DOHH2 (cell line): ENCODE data around the gene POLR3A.

Source experiments
- EZH2phosphoT487 ChIP-seq: fragments of 200-600 bp; sonication (generic); IDR thresholded peaks from 2 replicates; pipeline ENCODE4 v1.6.1; 2017; ENCODE audit warnings: borderline replicate concordance, mild to moderate bottlenecking, antibody characterized with exemption, low read length, moderate library complexity, mixed read lengths
- TF ChIP-seq, protein P1 (sequence below): fragments of 200-600 bp; sonication (generic); IDR thresholded peaks from one replicate; pipeline ENCODE4 v1.5.1; 2014; ENCODE audit warnings: antibody characterized with exemption, mild to moderate bottlenecking, low read depth, low read length; ENCODE audit not compliant: poor library complexity, severe bottlenecking

DNA sequence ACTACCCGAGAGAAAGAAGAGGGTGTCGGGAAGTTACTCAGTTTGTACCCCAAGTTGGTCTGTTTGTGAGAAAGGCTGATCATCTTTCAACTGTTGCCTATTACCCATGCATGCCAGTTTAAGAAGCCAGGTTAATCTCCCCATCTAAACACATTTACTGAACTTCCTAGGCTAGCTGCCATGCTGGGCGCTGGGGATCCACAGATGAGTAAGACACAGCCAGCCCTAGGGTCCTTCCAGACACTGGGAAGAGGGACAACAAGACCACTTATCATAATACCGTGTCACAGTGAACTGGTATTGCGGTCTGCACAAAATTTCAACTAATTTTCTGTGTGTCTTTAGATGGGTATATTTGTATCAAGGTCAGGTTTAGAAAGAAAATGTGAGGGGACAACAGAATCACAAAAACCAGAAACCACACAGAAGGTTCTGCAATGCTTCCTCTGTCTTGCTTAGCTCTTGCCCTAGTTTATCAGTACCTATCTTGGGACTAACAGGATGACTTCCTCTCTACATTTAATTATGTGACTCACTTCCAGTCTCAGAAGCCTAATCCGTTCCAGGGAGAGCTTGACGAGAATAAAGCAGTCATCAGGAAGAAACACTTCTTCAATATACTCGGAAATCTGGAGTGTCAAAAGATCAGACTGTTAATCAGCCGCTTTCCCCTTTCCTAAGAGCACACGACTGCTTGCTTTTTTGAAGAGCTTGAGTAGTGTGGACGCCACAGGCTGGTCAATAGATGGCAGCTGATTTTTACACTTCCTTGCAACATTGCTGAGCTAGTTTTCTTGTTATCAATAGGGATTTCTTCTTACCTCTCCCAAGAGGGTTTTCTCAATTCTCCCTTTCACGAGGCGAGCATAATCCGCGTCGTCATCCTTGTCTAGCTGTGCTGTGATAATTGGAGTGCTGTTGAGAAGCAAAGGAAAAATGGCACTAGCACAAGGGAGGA lies 45.7 kb downstream of the POLR3A start:
- TF ChIP-seq, protein P1, sequence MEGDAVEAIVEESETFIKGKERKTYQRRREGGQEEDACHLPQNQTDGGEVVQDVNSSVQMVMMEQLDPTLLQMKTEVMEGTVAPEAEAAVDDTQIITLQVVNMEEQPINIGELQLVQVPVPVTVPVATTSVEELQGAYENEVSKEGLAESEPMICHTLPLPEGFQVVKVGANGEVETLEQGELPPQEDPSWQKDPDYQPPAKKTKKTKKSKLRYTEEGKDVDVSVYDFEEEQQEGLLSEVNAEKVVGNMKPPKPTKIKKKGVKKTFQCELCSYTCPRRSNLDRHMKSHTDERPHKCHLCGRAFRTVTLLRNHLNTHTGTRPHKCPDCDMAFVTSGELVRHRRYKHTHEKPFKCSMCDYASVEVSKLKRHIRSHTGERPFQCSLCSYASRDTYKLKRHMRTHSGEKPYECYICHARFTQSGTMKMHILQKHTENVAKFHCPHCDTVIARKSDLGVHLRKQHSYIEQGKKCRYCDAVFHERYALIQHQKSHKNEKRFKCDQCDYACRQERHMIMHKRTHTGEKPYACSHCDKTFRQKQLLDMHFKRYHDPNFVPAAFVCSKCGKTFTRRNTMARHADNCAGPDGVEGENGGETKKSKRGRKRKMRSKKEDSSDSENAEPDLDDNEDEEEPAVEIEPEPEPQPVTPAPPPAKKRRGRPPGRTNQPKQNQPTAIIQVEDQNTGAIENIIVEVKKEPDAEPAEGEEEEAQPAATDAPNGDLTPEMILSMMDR = no peak
- no peak for TF ChIP-seq EZH2phosphoT487
